Measurements from ENCODE around the gene SGCG.

DNA sequence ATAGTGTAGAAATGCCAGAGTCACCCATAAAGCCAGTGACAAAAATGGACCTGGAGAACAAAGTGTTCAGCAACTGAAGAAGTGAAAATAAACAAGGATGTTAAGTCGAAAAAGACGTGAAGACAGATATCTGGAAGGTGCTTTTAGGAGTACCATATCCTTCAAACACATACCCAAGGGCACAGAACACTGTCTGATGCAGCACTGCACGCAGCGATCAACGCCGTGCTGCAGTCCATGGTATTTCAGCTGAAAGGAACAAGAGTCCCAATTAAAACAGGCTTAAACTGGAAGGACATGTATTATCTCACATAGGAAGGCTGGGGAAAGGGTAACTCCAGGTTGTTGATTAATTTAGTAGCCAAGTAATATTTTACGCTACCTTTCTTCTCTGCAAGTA is 108.2 kb downstream of the SGCG start:
- no peak for TF ChIP-seq EZH2phosphoT487 (IDR thresholded peaks at IDR 0.05; ENCODE audit: borderline replicate concordance)
- TF ChIP-seq, protein P1, sequence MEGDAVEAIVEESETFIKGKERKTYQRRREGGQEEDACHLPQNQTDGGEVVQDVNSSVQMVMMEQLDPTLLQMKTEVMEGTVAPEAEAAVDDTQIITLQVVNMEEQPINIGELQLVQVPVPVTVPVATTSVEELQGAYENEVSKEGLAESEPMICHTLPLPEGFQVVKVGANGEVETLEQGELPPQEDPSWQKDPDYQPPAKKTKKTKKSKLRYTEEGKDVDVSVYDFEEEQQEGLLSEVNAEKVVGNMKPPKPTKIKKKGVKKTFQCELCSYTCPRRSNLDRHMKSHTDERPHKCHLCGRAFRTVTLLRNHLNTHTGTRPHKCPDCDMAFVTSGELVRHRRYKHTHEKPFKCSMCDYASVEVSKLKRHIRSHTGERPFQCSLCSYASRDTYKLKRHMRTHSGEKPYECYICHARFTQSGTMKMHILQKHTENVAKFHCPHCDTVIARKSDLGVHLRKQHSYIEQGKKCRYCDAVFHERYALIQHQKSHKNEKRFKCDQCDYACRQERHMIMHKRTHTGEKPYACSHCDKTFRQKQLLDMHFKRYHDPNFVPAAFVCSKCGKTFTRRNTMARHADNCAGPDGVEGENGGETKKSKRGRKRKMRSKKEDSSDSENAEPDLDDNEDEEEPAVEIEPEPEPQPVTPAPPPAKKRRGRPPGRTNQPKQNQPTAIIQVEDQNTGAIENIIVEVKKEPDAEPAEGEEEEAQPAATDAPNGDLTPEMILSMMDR (conservative IDR thresholded peaks at IDR 0.05; ENCODE audit: low read length): no peak

Data from Loucy (cell line).